Iris pigment epithelial cell (primary cell): ENCODE measurements around the gene ANKRD40CL.

ENCODE experiments used
- DNase-seq: peaks from one replicate; pipeline ENCODE4 v3.0.0-alpha.2; 2011; ENCODE audit warnings: low read depth

The ANKRD40CL gene

DNA sequence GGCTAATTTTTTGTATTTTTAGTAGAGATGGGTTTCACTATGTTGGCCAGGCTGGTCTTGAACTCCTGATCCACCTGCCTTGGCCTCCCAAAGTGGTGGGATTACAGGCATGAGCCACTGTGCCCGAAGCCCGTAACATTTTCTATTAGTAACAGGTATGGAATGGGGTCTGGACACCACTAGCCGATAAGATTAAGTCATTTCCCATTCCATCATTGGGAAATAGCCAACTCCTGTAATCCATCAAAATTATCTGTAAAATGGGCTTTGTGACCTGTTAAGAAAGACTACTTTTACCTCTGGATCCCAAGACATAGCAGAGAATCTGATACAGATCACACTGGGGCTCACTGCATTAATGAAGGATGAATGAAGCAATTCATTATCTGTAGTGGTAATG, 51.8 kb downstream of the ANKRD40CL start:
- peak; percentile 21 for DNase-seq

- no peak for DNase-seq
These were observed 54.7 kb downstream of the ANKRD40CL start for GRCh38 chr17:50712641-50713040.
